GM20431 (cell line): Measurements from ENCODE around the gene ATXN3L.

Source experiments
- in situ Hi-C: fragments of 300-500 bp; cut with MseI, MboI; formaldehyde crosslinking; loops from one replicate; pipeline ENCODE4 v1.15.0; 2020; ENCODE audit warnings: low sequenced_read_pairs; ENCODE audit not compliant: unreplicated experiment

Gene ATXN3L

GRCh38 chrX:13319953-13320352 is at the start of gene ATXN3L:
Gene ATXN3L, minus strand, starts transcription at chrX:13320053. Its CDS starts 119 bp downstream, at chrX:13319934.
- in situ Hi-C loops, result no loop called here

- in situ Hi-C loops, result no loop called here
These were observed 49.6 kb upstream of the ATXN3L start for GRCh38 chrX:13369256-13370030.

GRCh38 chrX:13367950-13368349 is 48.1 kb upstream of the ATXN3L start:
- in situ Hi-C loops, result no loop called here

GRCh38 chrX:13366698-13367097 is 46.8 kb upstream of the ATXN3L start:
- in situ Hi-C loops, result no loop called here

- in situ Hi-C loops, result no loop called here
These were observed 45.3 kb upstream of the ATXN3L start for GRCh38 chrX:13365161-13365560.

GRCh38 chrX:13364230-13364857 is 44.5 kb upstream of the ATXN3L start:
- in situ Hi-C loops, result no loop called here

- in situ Hi-C loops, result no loop called here
These were observed 40.3 kb upstream of the ATXN3L start for GRCh38 chrX:13360146-13360545.

GRCh38 chrX:13357925-13358324 is 38.1 kb upstream of the ATXN3L start:
- in situ Hi-C loops, result no loop called here

GRCh38 chrX:13346646-13347045 is 26.8 kb upstream of the ATXN3L start:
- in situ Hi-C loops, result no loop called here

- in situ Hi-C loops, result no loop called here
These were observed 25.6 kb upstream of the ATXN3L start for GRCh38 chrX:13345438-13345837.

- in situ Hi-C loops, result no loop called here
These were observed 25.2 kb upstream of the ATXN3L start for GRCh38 chrX:13345037-13345436.

- in situ Hi-C loops, result no loop called here
These were observed 21.7 kb upstream of the ATXN3L start for GRCh38 chrX:13341491-13342101.

- in situ Hi-C loops, result no loop called here
These were observed 20.4 kb upstream of the ATXN3L start for GRCh38 chrX:13340182-13340791.

- in situ Hi-C loops, result no loop called here
These were observed 19.8 kb upstream of the ATXN3L start for GRCh38 chrX:13339607-13340006.

GRCh38 chrX:13338996-13339515 is 19.2 kb upstream of the ATXN3L start:
- in situ Hi-C loops, result no loop called here

GRCh38 chrX:13334491-13334890 is 14.6 kb upstream of the ATXN3L start:
- in situ Hi-C loops, result no loop called here

GRCh38 chrX:13330446-13330845 is 10.6 kb upstream of the ATXN3L start:
- in situ Hi-C loops, result no loop called here

- in situ Hi-C loops, result no loop called here
These were observed 7.8 kb upstream of the ATXN3L start for GRCh38 chrX:13327666-13328065.

GRCh38 chrX:13323241-13323640 is 3.4 kb upstream of the ATXN3L start:
- in situ Hi-C loops, result no loop called here

- in situ Hi-C loops, result no loop called here
These were observed 2.5 kb downstream of the ATXN3L start for GRCh38 chrX:13317366-13317765.

- in situ Hi-C loops, result no loop called here
These were observed 8.3 kb downstream of the ATXN3L start for GRCh38 chrX:13311560-13311959.
